ENCODE data around the gene BNIP3. TPM values are rescaled to one million over a fixed set of nuclear protein-coding genes. Genes with fewer than 3 reads are reported as not detected.

BNIP3 gene
- total RNA-seq, 3 donors from 2014 or later = 2.5 to 25.8 (median 5.6) TPM

DNA sequence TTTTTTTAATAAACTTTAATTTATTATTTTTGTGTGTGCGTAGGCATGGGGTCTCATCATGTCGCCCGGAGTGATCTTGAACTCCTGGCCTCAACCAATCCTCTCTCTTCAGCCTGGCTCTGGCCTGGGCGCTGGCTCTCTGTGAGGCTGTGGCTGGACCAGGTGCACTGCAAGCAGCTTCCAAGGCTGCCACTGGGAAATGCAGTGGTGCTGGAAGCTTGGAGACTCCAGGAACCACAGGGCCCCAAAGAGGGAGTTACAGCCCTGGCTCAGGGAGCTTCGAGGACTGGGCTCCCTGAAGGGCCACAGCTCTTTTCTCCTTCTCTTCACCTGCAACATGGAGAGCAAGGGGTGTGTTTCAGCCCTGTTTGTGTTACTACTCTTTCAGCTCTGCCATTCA, 36.7 kb upstream of the BNIP3 start:
- DNase-seq (no peak), ATAC-seq (no peak)
- TF ChIP-seq, protein P1, sequence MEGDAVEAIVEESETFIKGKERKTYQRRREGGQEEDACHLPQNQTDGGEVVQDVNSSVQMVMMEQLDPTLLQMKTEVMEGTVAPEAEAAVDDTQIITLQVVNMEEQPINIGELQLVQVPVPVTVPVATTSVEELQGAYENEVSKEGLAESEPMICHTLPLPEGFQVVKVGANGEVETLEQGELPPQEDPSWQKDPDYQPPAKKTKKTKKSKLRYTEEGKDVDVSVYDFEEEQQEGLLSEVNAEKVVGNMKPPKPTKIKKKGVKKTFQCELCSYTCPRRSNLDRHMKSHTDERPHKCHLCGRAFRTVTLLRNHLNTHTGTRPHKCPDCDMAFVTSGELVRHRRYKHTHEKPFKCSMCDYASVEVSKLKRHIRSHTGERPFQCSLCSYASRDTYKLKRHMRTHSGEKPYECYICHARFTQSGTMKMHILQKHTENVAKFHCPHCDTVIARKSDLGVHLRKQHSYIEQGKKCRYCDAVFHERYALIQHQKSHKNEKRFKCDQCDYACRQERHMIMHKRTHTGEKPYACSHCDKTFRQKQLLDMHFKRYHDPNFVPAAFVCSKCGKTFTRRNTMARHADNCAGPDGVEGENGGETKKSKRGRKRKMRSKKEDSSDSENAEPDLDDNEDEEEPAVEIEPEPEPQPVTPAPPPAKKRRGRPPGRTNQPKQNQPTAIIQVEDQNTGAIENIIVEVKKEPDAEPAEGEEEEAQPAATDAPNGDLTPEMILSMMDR (IDR thresholded peaks at IDR 0.05) = no peak
- Histone ChIP-seq H3K36me3 (ENCODE audit: low read depth) (no peaks in the 10 kb centered on the region), H3K4me3 (no peak overlapping the region), H3K9me3 (no peaks in the 10 kb centered on the region), H3K4me1 (ENCODE audit: low read depth) (no peaks in the 10 kb centered on the region)
- intact Hi-C loops (cut with DNase I, micrococcal nuclease) = no loop called here

DNA sequence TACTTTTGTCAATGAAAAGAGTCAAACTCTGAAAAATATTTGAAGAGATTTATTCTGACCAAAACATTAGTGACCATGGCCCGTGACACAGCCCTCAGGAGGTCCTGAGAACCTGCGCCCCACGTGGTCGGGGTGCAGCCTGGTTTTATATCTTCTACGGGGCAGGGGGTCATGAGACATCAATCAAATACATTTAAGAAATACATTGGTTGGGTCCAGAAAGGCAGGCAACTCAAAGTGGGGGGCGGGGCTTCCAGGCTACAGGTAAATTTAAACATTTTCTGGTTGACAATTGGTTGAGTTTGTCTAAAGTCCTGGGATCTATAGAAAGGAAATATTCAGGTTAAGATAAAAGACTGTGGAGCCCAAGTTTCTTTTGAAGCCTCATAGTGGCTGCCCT, 34.8 kb upstream of the BNIP3 start:
- Histone ChIP-seq H3K36me3 (ENCODE audit: low read depth) (no peaks in the 10 kb centered on the region), H3K9me3 (no peaks in the 10 kb centered on the region), H3K4me1 (ENCODE audit: low read depth) (no peaks in the 10 kb centered on the region), H3K4me3 (no peak overlapping the region)
- DNase-seq (no peak), ATAC-seq (no peak)
- intact Hi-C loops (cut with DNase I, micrococcal nuclease) = no loop called here
- TF ChIP-seq, protein P1 (IDR thresholded peaks at IDR 0.05) = no peak

DNA sequence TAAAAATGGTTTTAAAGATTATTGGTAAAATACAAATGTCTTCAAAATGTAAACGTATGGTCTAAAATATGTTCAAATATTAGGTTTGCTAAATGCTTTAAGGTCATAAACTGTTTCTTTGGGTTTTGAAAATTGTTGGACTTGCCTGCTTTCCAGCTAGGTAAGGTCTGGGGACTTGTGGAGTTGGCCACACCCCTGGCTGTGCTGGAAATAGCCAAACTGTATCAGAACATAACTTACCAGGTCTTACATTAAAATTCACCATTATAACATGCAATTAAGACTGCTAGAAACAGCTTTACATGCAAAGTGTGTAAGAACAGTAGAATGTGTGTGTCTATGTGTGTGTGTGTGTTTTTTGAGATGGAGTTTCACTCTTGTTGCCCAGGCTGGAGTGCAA, 29.7 kb upstream of the BNIP3 start:
- Histone ChIP-seq H3K36me3 (ENCODE audit: low read depth) (no peaks in the 10 kb centered on the region), H3K4me3 (no peak overlapping the region), H3K9me3 (no peaks in the 10 kb centered on the region), H3K4me1 (ENCODE audit: low read depth) (no peaks in the 10 kb centered on the region)
- ATAC-seq (no peak), DNase-seq (no peak)
- intact Hi-C loops (cut with DNase I, micrococcal nuclease) = no loop called here
- TF ChIP-seq, protein P1 (IDR thresholded peaks at IDR 0.05) = no peak

DNA sequence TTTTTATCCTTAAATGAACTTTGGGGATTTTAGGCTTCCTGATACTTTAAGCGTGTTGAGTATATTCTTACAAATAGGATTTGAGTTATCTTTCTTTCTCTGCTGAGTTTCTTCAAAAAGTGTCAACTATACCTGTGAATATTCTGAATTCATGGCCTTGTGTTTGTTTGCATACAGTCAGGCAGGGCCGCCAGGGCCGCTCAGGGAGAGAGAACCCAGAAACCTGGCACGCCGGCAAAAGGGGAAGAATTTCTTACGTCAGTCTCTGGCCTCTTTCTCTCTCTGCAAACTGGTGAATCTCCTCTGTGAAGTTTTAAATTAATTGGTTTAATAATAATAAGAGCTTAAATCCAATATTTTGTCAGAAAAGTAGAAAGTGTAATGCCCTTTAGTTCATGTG, 29.3 kb upstream of the BNIP3 start:
- TF ChIP-seq, protein P1 (IDR thresholded peaks at IDR 0.05) = no peak
- no peak for ATAC-seq

DNA sequence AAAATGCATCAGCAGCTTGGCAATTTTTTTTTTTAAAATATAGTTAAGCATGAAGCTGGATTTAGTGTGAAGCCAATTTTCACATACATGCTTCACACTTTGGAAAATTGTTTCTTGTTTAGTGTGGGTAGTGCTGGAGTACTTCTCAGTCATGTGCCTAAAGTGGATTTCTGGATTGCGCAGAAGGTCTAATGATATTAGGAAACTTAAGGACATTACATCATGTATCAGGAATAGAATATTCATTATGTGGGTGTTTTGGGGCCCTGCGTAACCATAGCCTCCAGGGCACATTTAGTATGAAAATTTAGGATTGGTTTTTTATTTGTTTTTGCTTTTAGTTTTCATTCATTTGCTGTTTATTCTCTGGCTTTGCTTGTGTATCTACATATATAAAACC, 28.8 kb upstream of the BNIP3 start:
- H3K9me3 ChIP-seq = peaks cover 2% of the 10 kb centered on the region
- no peak overlapping the region for H3K4me3 ChIP-seq
- intact Hi-C loops (cut with DNase I, micrococcal nuclease) = no loop called here
- DNase-seq (no peak), ATAC-seq (no peak)
- no peaks in the 10 kb centered on the region for H3K36me3 ChIP-seq (ENCODE audit: low read depth)
- H3K4me1 ChIP-seq (ENCODE audit: low read depth) = no peaks in the 10 kb centered on the region
- TF ChIP-seq, protein P1 (IDR thresholded peaks at IDR 0.05) = no peak

More for the DNA sequence above, 29.3 kb upstream of the BNIP3 start:
- no peaks in the 10 kb centered on the region for H3K9me3 ChIP-seq
- DNase-seq = no peak
- H3K36me3 ChIP-seq (ENCODE audit: low read depth) = no peaks in the 10 kb centered on the region
- no peak overlapping the region for H3K4me3 ChIP-seq
- intact Hi-C loops (cut with DNase I, micrococcal nuclease) = no loop called here
- no peaks in the 10 kb centered on the region for H3K4me1 ChIP-seq (ENCODE audit: low read depth)

DNA sequence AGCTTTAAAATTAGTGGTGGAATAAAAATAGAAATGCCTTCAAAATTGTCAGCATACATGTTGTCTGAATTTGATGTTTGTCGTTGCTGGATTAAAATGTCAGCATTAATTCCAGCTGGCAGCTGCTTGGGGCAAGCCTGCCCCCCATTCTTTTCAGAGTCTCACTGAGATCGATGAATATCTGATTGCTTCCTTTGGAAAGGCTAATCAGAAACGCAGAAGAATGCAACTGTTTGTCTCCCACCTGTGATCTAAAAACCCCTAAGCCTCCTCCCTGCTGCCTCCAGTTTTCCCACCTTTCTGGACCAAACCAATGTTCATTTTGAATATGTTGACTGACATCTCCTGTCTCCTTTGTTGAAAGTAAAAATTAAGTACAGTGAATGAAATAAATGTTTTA, 27.9 kb upstream of the BNIP3 start:
- TF ChIP-seq, protein P1 (IDR thresholded peaks at IDR 0.05) = no peak
- H3K4me1 ChIP-seq (ENCODE audit: low read depth) = no peaks in the 10 kb centered on the region
- no peak overlapping the region for H3K4me3 ChIP-seq
- no peaks in the 10 kb centered on the region for H3K36me3 ChIP-seq (ENCODE audit: low read depth)
- no peak for ATAC-seq
- intact Hi-C loops (cut with DNase I, micrococcal nuclease) = no loop called here
- no peak for DNase-seq
- H3K9me3 ChIP-seq = peaks cover 6% of the 10 kb centered on the region
